Activated naive CD8-positive, alpha-beta T cell treated with anti-CD3 and anti-CD28 coated beads, Interleukin-2, amount 50 U/mL, for 24 hours (primary cell): Measurements from ENCODE around the gene HRH1.

ENCODE experiments used
- ATAC-seq: fragments of 150-1000 bp; cut with Tn5 transposase; one replicate; pipeline ENCODE4 v1.10.0; 2021
- DNase-seq: peaks from one replicate; pipeline ENCODE4 v3.0.0; 2021
- H3K27ac Mint-ChIP-seq: one replicate; pipeline ENCODE4 v1.8.0; 2021; ENCODE audit warnings: mild to moderate bottlenecking, mixed read lengths
- H3K27me3 Mint-ChIP-seq: one replicate; pipeline ENCODE4 v1.8.0; 2021; ENCODE audit warnings: mixed read lengths
- H3K36me3 Mint-ChIP-seq: one replicate; pipeline ENCODE4 v1.8.0; 2021; ENCODE audit warnings: low read depth, mixed read lengths
- H3K4me1 Mint-ChIP-seq: one replicate; pipeline ENCODE4 v1.8.0; 2021; ENCODE audit warnings: mixed read lengths
- H3K4me3 Mint-ChIP-seq: one replicate; pipeline ENCODE4 v1.8.0; 2021; ENCODE audit warnings: mild to moderate bottlenecking, moderate library complexity, mixed read lengths
- H3K9me3 Mint-ChIP-seq: one replicate; pipeline ENCODE4 v1.8.0; 2021; ENCODE audit warnings: mixed read lengths

Gene HRH1

GRCh38 chr3:11134794-11135193, 19.5 kb upstream of the HRH1 start:
- Mint-ChIP-seq H3K27ac (no peak overlapping the region), H3K4me1 (peaks cover 3% of the 10 kb centered on the region), H3K27me3 (no peaks in the 10 kb centered on the region), H3K36me3 (no peaks in the 10 kb centered on the region), H3K9me3 (no peaks in the 10 kb centered on the region), H3K4me3 (no peak overlapping the region)
- ATAC-seq (no peak), DNase-seq (no peak)

DNA sequence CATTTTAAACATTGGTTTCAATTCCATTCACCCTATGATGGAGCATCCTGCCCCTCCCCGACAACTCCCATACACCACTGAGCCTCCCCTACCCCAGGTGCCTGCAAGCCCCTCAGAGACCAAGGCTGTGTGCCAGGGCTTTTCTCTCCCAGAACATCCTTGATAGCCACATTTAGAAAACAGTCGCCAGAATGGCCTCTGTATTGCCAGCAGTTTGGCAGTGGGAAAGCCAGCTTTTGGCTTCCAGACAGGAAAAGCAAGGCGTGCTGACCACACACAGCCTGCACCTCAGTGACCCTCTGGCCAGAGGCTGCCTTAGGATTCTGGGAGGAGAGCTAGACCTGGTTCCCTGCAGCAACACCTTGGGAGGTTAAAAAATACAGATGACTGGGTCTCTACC, 18.2 kb upstream of the HRH1 start:
- no peaks in the 10 kb centered on the region for H3K36me3 Mint-ChIP-seq
- peaks cover 14% of the 10 kb centered on the region for H3K4me1 Mint-ChIP-seq
- H3K9me3 Mint-ChIP-seq, result no peaks in the 10 kb centered on the region
- H3K4me3 Mint-ChIP-seq, result no peak overlapping the region
- DNase-seq (no peak), ATAC-seq (no peak)
- H3K27me3 Mint-ChIP-seq, result peaks cover 8% of the 10 kb centered on the region
- no peak overlapping the region for H3K27ac Mint-ChIP-seq

- H3K4me1 Mint-ChIP-seq, result peaks cover 14% of the 10 kb centered on the region
- H3K27ac Mint-ChIP-seq, result no peak overlapping the region
- ATAC-seq, result no peak
- H3K36me3 Mint-ChIP-seq, result no peaks in the 10 kb centered on the region
- no peak for DNase-seq
- H3K4me3 Mint-ChIP-seq, result no peak overlapping the region
- no peaks in the 10 kb centered on the region for H3K9me3 Mint-ChIP-seq
- peaks cover 9% of the 10 kb centered on the region for H3K27me3 Mint-ChIP-seq
Measured at GRCh38 chr3:11136830-11137626, 17.3 kb upstream of the HRH1 start.

DNA sequence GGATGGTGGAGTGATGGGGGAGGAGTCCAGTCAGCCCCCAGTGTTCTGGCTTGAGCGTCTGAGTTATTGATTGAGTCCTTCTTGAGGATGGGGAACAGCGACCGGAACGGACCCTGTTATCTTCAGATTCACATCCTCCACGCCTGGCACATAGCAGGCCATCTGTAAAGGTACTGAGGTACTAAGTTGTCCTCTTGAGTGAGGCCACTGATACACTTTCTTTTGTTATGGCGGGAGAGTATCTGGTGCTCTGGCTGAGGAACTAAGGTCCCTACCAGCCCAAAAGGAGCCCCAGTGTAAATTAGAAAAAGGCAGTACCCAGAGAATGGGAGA, 16.7 kb upstream of the HRH1 start:
- Mint-ChIP-seq H3K4me3 (no peak overlapping the region), H3K27me3 (peaks cover 9% of the 10 kb centered on the region), H3K4me1 (peaks cover 14% of the 10 kb centered on the region), H3K36me3 (no peaks in the 10 kb centered on the region), H3K27ac (no peak overlapping the region), H3K9me3 (no peaks in the 10 kb centered on the region)
- no peak for ATAC-seq
- no peak for DNase-seq

- H3K4me3 Mint-ChIP-seq, result no peak overlapping the region
- ATAC-seq (no peak), DNase-seq (no peak)
- H3K27me3 Mint-ChIP-seq, result peaks cover 9% of the 10 kb centered on the region
- peaks cover 14% of the 10 kb centered on the region for H3K4me1 Mint-ChIP-seq
- no peak overlapping the region for H3K27ac Mint-ChIP-seq
- no peaks in the 10 kb centered on the region for H3K9me3 Mint-ChIP-seq
- H3K36me3 Mint-ChIP-seq, result no peaks in the 10 kb centered on the region
Measured at GRCh38 chr3:11138371-11138770, 15.9 kb upstream of the HRH1 start.

DNA sequence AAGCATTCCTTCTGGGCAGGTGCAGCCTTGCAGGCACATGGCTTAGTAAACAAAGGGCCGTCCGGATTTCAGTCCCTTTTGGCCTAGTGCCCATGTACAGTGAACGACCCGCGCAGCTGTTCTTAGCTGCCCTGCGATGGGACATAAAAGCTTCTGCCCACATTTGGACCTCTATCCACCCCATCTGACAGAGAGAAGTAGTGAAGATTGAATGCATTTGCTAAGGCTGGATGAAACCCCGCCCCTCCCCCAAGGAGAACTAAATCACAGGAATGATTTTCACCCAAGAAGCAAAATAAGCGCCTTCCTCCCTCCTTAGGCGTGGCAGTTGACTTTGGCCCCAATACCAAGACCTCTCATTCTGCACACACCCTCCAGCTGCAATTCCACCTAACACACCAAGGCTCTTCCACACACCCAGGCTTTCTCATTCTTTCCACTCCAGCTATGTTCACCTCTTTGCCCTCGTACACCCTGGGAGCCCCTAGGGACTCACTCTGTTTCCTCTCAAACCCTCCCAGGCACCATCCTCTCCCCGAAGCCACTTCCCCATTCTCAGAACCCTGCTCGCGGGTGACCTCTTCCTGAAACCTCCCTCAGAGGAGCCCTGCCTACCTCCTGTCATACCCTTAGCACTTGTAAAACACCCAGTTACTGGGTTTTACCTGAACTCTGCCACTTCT, 14.1 kb upstream of the HRH1 start:
- DNase-seq (peak; percentile 37), ATAC-seq (peak; percentile 86)

GRCh38 chr3:11140713-11141104, 13.6 kb upstream of the HRH1 start:
- ATAC-seq (peak; percentile 13), DNase-seq (no peak)
- Mint-ChIP-seq H3K36me3 (no peaks in the 10 kb centered on the region), H3K9me3 (no peaks in the 10 kb centered on the region), H3K27ac (peak overlapping the region; percentile 12), H3K4me1 (peaks cover 14% of the 10 kb centered on the region), H3K4me3 (no peak overlapping the region), H3K27me3 (peaks cover 14% of the 10 kb centered on the region)

More for the DNA sequence above, 14.1 kb upstream of the HRH1 start:
- H3K9me3 Mint-ChIP-seq, result no peaks in the 10 kb centered on the region
- peak overlapping the region; percentile 12 for H3K27ac Mint-ChIP-seq
- H3K27me3 Mint-ChIP-seq, result peaks cover 13% of the 10 kb centered on the region
- no peak overlapping the region for H3K4me3 Mint-ChIP-seq
- H3K36me3 Mint-ChIP-seq, result no peaks in the 10 kb centered on the region
- peaks cover 14% of the 10 kb centered on the region for H3K4me1 Mint-ChIP-seq

DNA sequence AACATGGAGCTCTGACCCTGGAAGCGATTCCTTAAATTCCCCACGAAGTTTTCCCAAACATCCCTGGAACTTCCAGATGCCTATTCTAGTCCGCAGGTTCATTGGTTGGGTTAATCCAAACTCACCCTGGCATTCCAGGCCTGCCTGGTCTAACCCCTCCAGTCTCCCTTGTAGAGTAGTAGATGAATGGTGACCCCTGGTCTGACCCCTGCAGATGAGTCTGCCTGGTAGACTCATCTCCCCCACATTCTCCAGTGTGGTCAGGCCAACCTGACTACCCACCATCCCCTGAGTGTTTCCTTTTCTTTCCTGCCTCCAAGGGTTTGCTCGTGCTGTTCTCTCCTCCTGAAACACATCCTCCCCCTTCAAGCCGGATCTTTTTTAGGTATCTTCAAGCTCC, 10.8 kb upstream of the HRH1 start:
- Mint-ChIP-seq H3K27me3 (peaks cover 26% of the 10 kb centered on the region), H3K36me3 (no peaks in the 10 kb centered on the region), H3K4me1 (peaks cover 14% of the 10 kb centered on the region)

DNA sequence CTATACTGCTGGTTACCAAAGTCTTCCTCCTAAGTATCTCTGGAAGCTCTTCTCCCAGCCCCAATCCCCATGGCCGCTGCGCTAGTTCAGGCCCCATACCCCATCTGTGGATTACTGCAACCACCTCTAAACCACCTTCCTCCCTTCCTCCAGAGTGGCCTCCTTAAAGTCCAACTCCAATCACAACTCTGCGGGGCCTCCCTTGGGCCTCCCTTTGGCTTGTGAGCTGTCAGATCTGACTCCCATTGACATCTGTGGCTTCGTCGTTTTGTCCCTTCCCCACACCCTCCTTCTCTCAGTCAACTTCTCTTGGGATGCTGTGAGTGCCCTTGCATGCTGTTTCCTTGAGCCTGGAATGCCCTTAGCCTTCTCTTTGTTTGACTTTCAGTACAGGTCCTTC, 9.3 kb upstream of the HRH1 start:
- H3K4me1 Mint-ChIP-seq, result peaks cover 11% of the 10 kb centered on the region
- no peaks in the 10 kb centered on the region for H3K36me3 Mint-ChIP-seq
- no peak for DNase-seq
- H3K9me3 Mint-ChIP-seq, result no peaks in the 10 kb centered on the region
- no peak overlapping the region for H3K27ac Mint-ChIP-seq
- no peak overlapping the region for H3K4me3 Mint-ChIP-seq
- H3K27me3 Mint-ChIP-seq, result peaks cover 29% of the 10 kb centered on the region
- no peak for ATAC-seq

More for the DNA sequence above, 10.8 kb upstream of the HRH1 start:
- Mint-ChIP-seq H3K27ac (no peak overlapping the region), H3K4me3 (no peak overlapping the region), H3K9me3 (no peaks in the 10 kb centered on the region)
- no peak for DNase-seq
- no peak for ATAC-seq

GRCh38 chr3:11145888-11146287, 8.4 kb upstream of the HRH1 start:
- ATAC-seq (no peak), DNase-seq (no peak)
- no peak overlapping the region for H3K27ac Mint-ChIP-seq
- H3K4me3 Mint-ChIP-seq, result no peak overlapping the region
- peaks cover 2% of the 10 kb centered on the region for H3K4me1 Mint-ChIP-seq
- H3K36me3 Mint-ChIP-seq, result no peaks in the 10 kb centered on the region
- H3K27me3 Mint-ChIP-seq, result peaks cover 24% of the 10 kb centered on the region
- no peaks in the 10 kb centered on the region for H3K9me3 Mint-ChIP-seq

- H3K4me1 Mint-ChIP-seq, result no peaks in the 10 kb centered on the region
- no peaks in the 10 kb centered on the region for H3K9me3 Mint-ChIP-seq
- H3K36me3 Mint-ChIP-seq, result no peaks in the 10 kb centered on the region
- no peak overlapping the region for H3K4me3 Mint-ChIP-seq
- DNase-seq, result no peak
- H3K27me3 Mint-ChIP-seq, result peaks cover 29% of the 10 kb centered on the region
- ATAC-seq, result no peak
- H3K27ac Mint-ChIP-seq, result no peak overlapping the region
Measured at GRCh38 chr3:11146773-11147660, 7.3 kb upstream of the HRH1 start.

DNA sequence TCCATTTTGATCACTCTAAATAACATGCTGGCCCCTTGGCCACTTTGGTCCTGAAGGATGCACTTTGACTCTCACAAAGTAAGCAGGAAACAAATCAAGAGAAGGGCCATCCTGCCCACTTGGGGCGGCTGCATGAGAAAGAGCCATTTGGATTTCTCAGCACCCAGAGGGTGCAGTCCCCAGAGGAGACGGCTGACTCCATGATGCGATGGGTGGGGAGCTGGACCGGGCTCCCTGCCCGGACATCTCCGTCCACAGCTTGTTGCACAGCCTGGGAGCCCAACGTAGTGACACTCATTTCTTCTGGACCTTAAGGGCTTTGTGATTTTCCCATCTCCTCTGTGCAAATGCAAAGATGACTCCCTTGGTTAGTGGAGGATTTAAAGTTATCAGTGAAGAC, 4.0 kb upstream of the HRH1 start:
- Mint-ChIP-seq H3K36me3 (no peaks in the 10 kb centered on the region), H3K4me3 (no peak overlapping the region), H3K4me1 (peaks cover 8% of the 10 kb centered on the region), H3K9me3 (no peaks in the 10 kb centered on the region), H3K27ac (no peak overlapping the region), H3K27me3 (peaks cover 50% of the 10 kb centered on the region)
- DNase-seq (no peak), ATAC-seq (no peak)

GRCh38 chr3:11152301-11152700, 2.0 kb upstream of the HRH1 start:
- peaks cover 66% of the 10 kb centered on the region for H3K27me3 Mint-ChIP-seq
- H3K36me3 Mint-ChIP-seq, result no peaks in the 10 kb centered on the region
- H3K27ac Mint-ChIP-seq, result no peak overlapping the region
- no peaks in the 10 kb centered on the region for H3K9me3 Mint-ChIP-seq
- ATAC-seq (no peak), DNase-seq (no peak)
- no peak overlapping the region for H3K4me3 Mint-ChIP-seq
- peaks cover 8% of the 10 kb centered on the region for H3K4me1 Mint-ChIP-seq

- Mint-ChIP-seq H3K36me3 (no peaks in the 10 kb centered on the region), H3K9me3 (no peaks in the 10 kb centered on the region), H3K27me3 (peaks cover 66% of the 10 kb centered on the region), H3K4me1 (peaks cover 8% of the 10 kb centered on the region), H3K27ac (no peak overlapping the region), H3K4me3 (peak overlapping the region; percentile 55)
- DNase-seq (no peak), ATAC-seq (no peak)
Measured at GRCh38 chr3:11154953-11155325, 646 bp downstream of the HRH1 start.
